Smooth muscle cell (in vitro differentiated cells): Measurements from ENCODE around the gene MCU. TPM values are rescaled to one million over a fixed set of nuclear protein-coding genes. Genes with fewer than 3 reads are reported as not detected.

Experiments
- DNase-seq: peaks from one replicate; lab custom pipeline; 2025; ENCODE audit not compliant: unreplicated experiment; lab: John Stamatoyannopoulos, UW
- H2AFZ ChIP-seq: fragments of 200-600 bp; sonication (generic); 2 replicates; pipeline ENCODE4 v1.6.0; 2016; ENCODE audit warnings: antibody characterized with exemption, low read depth, mild to moderate bottlenecking
- H3F3A ChIP-seq: fragments of 200-600 bp; sonication (generic); 2 replicates; pipeline ENCODE4 v1.6.0; 2017; ENCODE audit warnings: antibody characterized with exemption, low read depth
- H3K27ac ChIP-seq: fragments of 200-600 bp; sonication (generic); 2 replicates; pipeline ENCODE4 v1.5.1; 2016; ENCODE audit warnings: low read depth, mild to moderate bottlenecking
- H3K27me3 ChIP-seq: fragments of 200-600 bp; sonication (generic); 2 replicates; pipeline ENCODE4 v1.6.1; 2016; ENCODE audit warnings: low read depth, mild to moderate bottlenecking
- H3K36me3 ChIP-seq: fragments of 200-600 bp; sonication (generic); 2 replicates; pipeline ENCODE4 v1.5.1; 2016; ENCODE audit warnings: low read depth
- H3K4me1 ChIP-seq: fragments of 200-600 bp; sonication (generic); 2 replicates; pipeline ENCODE4 v1.5.1; 2016; ENCODE audit warnings: low read depth
- H3K4me2 ChIP-seq: fragments of 200-600 bp; sonication (generic); 2 replicates; pipeline ENCODE4 v1.6.0; 2016; ENCODE audit warnings: mild to moderate bottlenecking
- H3K4me3 ChIP-seq: fragments of 200-600 bp; sonication (generic); 2 replicates; pipeline ENCODE4 v1.5.1; 2016; ENCODE audit warnings: mild to moderate bottlenecking
- H3K79me2 ChIP-seq: fragments of 200-600 bp; sonication (generic); 2 replicates; pipeline ENCODE4 v1.6.0; 2016; ENCODE audit warnings: low read depth, mild to moderate bottlenecking
- H3K9ac ChIP-seq: fragments of 200-600 bp; sonication (generic); 2 replicates; pipeline ENCODE4 v1.6.0; 2016; ENCODE audit warnings: low read depth
- H3K9me3 ChIP-seq: fragments of 200-600 bp; sonication (generic); replicated peaks from 2 replicates; pipeline ENCODE4 v1.5.1; 2016; ENCODE audit warnings: low read depth
- H4K20me1 ChIP-seq: fragments of 200-600 bp; sonication (generic); 2 replicates; pipeline ENCODE4 v1.6.0; 2016; ENCODE audit warnings: low read depth
- CTCF ChIP-seq: fragments of 200-600 bp; sonication (generic); IDR thresholded peaks from 2 replicates; pipeline ENCODE4 v1.5.1; 2017; ENCODE audit warnings: borderline replicate concordance, mild to moderate bottlenecking, antibody characterized with exemption; ENCODE audit not compliant: insufficient read depth, poor library complexity, severe bottlenecking
- WGBS: methylation state at CpG from one replicate; pipeline ENCODE4 v1.1.7; 2016; ENCODE audit warnings: low lambda C conversion rate; 5-methylcytosine and 5-hydroxymethylcytosine counted together
- polyA plus RNA-seq: library from polyadenylated mRNA; unstranded; fragments of >200 nt; fragmentation: Nextera tagmentation; extraction: Ambion mirVana; gene quantifications from 2 replicates; pipeline ENCODE4 v1.2.1, GENCODE V29; 2016
- total RNA-seq: library from RNA; depleted of rRNA; stranded (reverse); fragments of >200 nt; gene quantifications from 2 replicates; pipeline ENCODE4 v1.2.3, GENCODE V29; 2014

The MCU gene
- total and polyA plus RNA-seq, 2 experiments from 2014 or later: 15.4 to 30.4 TPM

DNA sequence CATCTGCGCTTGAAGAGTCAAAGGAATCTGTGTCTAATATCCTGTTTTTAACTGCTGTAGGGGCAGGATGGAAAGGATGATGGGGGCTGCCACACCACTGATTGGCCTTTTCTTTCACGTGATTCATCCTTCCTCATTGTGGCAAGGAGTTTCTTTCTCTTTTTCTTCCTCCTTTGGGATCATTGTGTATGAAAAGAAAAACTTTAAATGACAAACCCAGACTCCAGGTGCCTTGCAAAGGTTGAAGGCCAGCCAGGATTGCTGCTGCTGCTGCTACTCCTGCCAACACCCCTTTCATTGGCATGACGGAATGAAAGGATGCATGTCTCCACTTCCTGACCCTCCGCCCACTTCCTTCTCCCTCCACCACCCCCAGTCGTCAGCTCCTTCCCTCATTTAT lies 195.1 kb downstream of the MCU start:
- Histone ChIP-seq H3K36me3 (no peaks in the 10 kb centered on the region), H3F3A (peaks cover 5% of the 10 kb centered on the region), H2AFZ (no peak overlapping the region), H3K27ac (no peak overlapping the region), H3K4me1 (peaks cover 17% of the 10 kb centered on the region), H3K9me3 (no peaks in the 10 kb centered on the region), H3K4me2 (no peak overlapping the region), H3K9ac (no peak overlapping the region), H3K79me2 (no peaks in the 10 kb centered on the region), H3K4me3 (no peak overlapping the region), H4K20me1 (no peaks in the 10 kb centered on the region), H3K27me3 (no peaks in the 10 kb centered on the region)
- no peak for TF ChIP-seq CTCF
- DNase-seq: no peak
- WGBS: 60% methylated on average over 5 of the region's 5 CpGs

GRCh38 chr10:72888151-72888638 lies 196.3 kb downstream of the MCU start:
- H2AFZ ChIP-seq: no peak overlapping the region
- H3K9me3 ChIP-seq: no peaks in the 10 kb centered on the region
- no peak overlapping the region for H3K4me2 ChIP-seq
- H3K79me2 ChIP-seq: no peaks in the 10 kb centered on the region
- WGBS: 29% methylated on average over 7 of the region's 7 CpGs
- no peak overlapping the region for H3K27ac ChIP-seq
- no peak for DNase-seq
- no peak overlapping the region for H3K9ac ChIP-seq
- H3K36me3 ChIP-seq: no peaks in the 10 kb centered on the region
- H3F3A ChIP-seq: peaks cover 5% of the 10 kb centered on the region
- peaks cover 18% of the 10 kb centered on the region for H3K4me1 ChIP-seq
- H3K27me3 ChIP-seq: no peaks in the 10 kb centered on the region
- TF ChIP-seq CTCF: no peak
- no peaks in the 10 kb centered on the region for H4K20me1 ChIP-seq
- no peak overlapping the region for H3K4me3 ChIP-seq

DNA sequence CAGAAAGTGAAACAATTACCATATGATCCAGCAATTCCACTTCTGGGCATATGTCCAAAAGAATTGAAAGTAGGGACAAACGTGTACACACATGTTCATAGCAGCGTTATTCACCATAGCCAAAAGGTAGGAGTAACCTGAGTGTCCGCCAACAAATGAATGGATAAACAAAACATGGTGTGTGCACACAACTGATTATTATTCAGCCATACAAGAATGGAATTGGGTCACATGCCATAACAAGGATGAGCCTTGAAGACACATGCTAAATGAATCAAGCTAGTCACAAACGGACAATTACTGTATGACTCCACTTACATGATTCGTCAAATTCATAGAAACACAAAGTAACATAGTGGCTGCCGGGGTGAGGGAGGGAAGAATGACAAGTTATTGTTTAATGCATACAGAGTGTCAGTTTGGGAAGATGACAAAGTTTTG lies 197.5 kb downstream of the MCU start:
- H2AFZ ChIP-seq: no peak overlapping the region
- H4K20me1 ChIP-seq: no peaks in the 10 kb centered on the region
- no peak for DNase-seq
- TF ChIP-seq CTCF: no peak
- H3K79me2 ChIP-seq: no peaks in the 10 kb centered on the region
- peaks cover 5% of the 10 kb centered on the region for H3F3A ChIP-seq
- H3K4me3 ChIP-seq: no peak overlapping the region
- no peaks in the 10 kb centered on the region for H3K36me3 ChIP-seq
- no peaks in the 10 kb centered on the region for H3K27me3 ChIP-seq
- H3K9me3 ChIP-seq: no peaks in the 10 kb centered on the region
- H3K4me2 ChIP-seq: no peak overlapping the region
- WGBS: 79% methylated on average over 6 of the region's 6 CpGs
- peaks cover 20% of the 10 kb centered on the region for H3K4me1 ChIP-seq
- H3K9ac ChIP-seq: no peak overlapping the region
- H3K27ac ChIP-seq: no peak overlapping the region

- Histone ChIP-seq H3F3A (peaks cover 5% of the 10 kb centered on the region), H3K27ac (no peak overlapping the region), H3K27me3 (no peaks in the 10 kb centered on the region), H2AFZ (no peak overlapping the region), H3K36me3 (no peaks in the 10 kb centered on the region), H3K4me1 (peaks cover 20% of the 10 kb centered on the region), H4K20me1 (no peaks in the 10 kb centered on the region), H3K4me3 (no peak overlapping the region), H3K79me2 (no peaks in the 10 kb centered on the region), H3K4me2 (no peak overlapping the region), H3K9me3 (no peaks in the 10 kb centered on the region), H3K9ac (no peak overlapping the region)
- WGBS: 95% methylated on average over 2 of the region's 2 CpGs
- DNase-seq: no peak
- TF ChIP-seq CTCF: no peak
Measured at GRCh38 chr10:72890086-72890485, 198.1 kb downstream of the MCU start.
